Measurements from ENCODE around the gene AMTN.
A peak's percentile ranks its signal among the peaks of the same experiment; 100 is the strongest.

The AMTN gene

GRCh38 chr4:70570796-70571195 lies 52.4 kb downstream of the AMTN start:
- Histone ChIP-seq H3K4me1 (ENCODE audit: control insufficient read depth in 1 of 2, insufficient read depth in 2 of 2, low read length in 2 of 2) (peaks cover 11 to 13% of the 10 kb centered on the region in 2 experiments), H2BK12ac (ENCODE audit: low read length) (no peak overlapping the region), H3K27me3 (ENCODE audit: insufficient read depth, low read length) (no peaks in the 10 kb centered on the region), H4K12ac (ENCODE audit: low read depth, low read length) (no peak overlapping the region), H2AFZ (ENCODE audit: insufficient read depth, low read length, poor library complexity) (no peak overlapping the region), H3K9ac (ENCODE audit: low read length) (no peak overlapping the region), H2BK120ac (ENCODE audit: insufficient read depth, low read length, poor library complexity) (no peak overlapping the region), H3K4me2 (ENCODE audit: low read length) (no peak overlapping the region), H3K36me3 (ENCODE audit: control insufficient read depth in 1 of 2, insufficient read depth in 2 of 2, low read length in 2 of 2) (no peaks in the 10 kb centered on the region), H3K23ac (ENCODE audit: low read length) (no peak overlapping the region), H2AK5ac (ENCODE audit: low read length) (no peak overlapping the region), H4K8ac (ENCODE audit: low read depth, low read length) (no peak overlapping the region), H2BK5ac (ENCODE audit: low read depth, low read length, poor library complexity) (no peak overlapping the region), H3K4ac (ENCODE audit: low read depth, low read length) (no peak overlapping the region), H4K91ac (ENCODE audit: low read depth, low read length) (no peak overlapping the region), H3K14ac (ENCODE audit: low read length) (no peak overlapping the region), H3K79me1 (ENCODE audit: low read length) (peaks cover 6% of the 10 kb centered on the region), H3K27ac (ENCODE audit: low read depth, low read length) (no peak overlapping the region), H3K79me2 (ENCODE audit: control insufficient read depth, insufficient read depth, low read length, poor library complexity) (no peaks in the 10 kb centered on the region), H3K18ac (ENCODE audit: low read length) (no peak overlapping the region), H3K4me3 (ENCODE audit: low read depth, low read length) (no peak overlapping the region), H3K9me3 (ENCODE audit: insufficient read depth, low read depth, low read length) (peaks cover 2% of the 10 kb centered on the region)
- no peak for DNase-seq
- no CpG with 5 or more reads among the region's 2 CpGs for WGBS (ENCODE audit: extremely low coverage, insufficient coverage, insufficient read length)

- peak overlapping the region; percentile 46 for H3K4me2 ChIP-seq (ENCODE audit: low read length)
- no peak overlapping the region for H3K18ac ChIP-seq (ENCODE audit: low read length)
- H3K23ac ChIP-seq (ENCODE audit: low read length): no peak overlapping the region
- WGBS (ENCODE audit: extremely low coverage, insufficient coverage, insufficient read length): no CpG with 5 or more reads among the region's 2 CpGs
- no peak overlapping the region for H2BK12ac ChIP-seq (ENCODE audit: low read length)
- H4K12ac ChIP-seq (ENCODE audit: low read depth, low read length): no peak overlapping the region
- no peaks in the 10 kb centered on the region for H3K79me2 ChIP-seq (ENCODE audit: control insufficient read depth, insufficient read depth, low read length, poor library complexity)
- H3K4me3 ChIP-seq (ENCODE audit: low read depth, low read length): no peak overlapping the region
- no peaks in the 10 kb centered on the region for H3K27me3 ChIP-seq (ENCODE audit: insufficient read depth, low read length)
- H2AK5ac ChIP-seq (ENCODE audit: low read length): no peak overlapping the region
- peak overlapping the region; percentile 8 for H2BK120ac ChIP-seq (ENCODE audit: insufficient read depth, low read length, poor library complexity)
- peaks cover 11 to 13% of the 10 kb centered on the region in 2 experiments for H3K4me1 ChIP-seq (ENCODE audit: control insufficient read depth in 1 of 2, insufficient read depth in 2 of 2, low read length in 2 of 2)
- H2BK5ac ChIP-seq (ENCODE audit: low read depth, low read length, poor library complexity): no peak overlapping the region
- H3K14ac ChIP-seq (ENCODE audit: low read length): no peak overlapping the region
- H4K8ac ChIP-seq (ENCODE audit: low read depth, low read length): no peak overlapping the region
- H2AFZ ChIP-seq (ENCODE audit: insufficient read depth, low read length, poor library complexity): no peak overlapping the region
- H3K79me1 ChIP-seq (ENCODE audit: low read length): peaks cover 9% of the 10 kb centered on the region
- DNase-seq: peak in 1 of 2 donors; percentile 36
- no peak overlapping the region for H3K4ac ChIP-seq (ENCODE audit: low read depth, low read length)
- H4K91ac ChIP-seq (ENCODE audit: low read depth, low read length): no peak overlapping the region
- H3K36me3 ChIP-seq (ENCODE audit: control insufficient read depth in 1 of 2, insufficient read depth in 2 of 2, low read length in 2 of 2): no peaks in the 10 kb centered on the region
- no peak overlapping the region for H3K9ac ChIP-seq (ENCODE audit: low read length)
- H3K27ac ChIP-seq (ENCODE audit: low read depth, low read length): peak overlapping the region; percentile 71
- peaks cover 2% of the 10 kb centered on the region for H3K9me3 ChIP-seq (ENCODE audit: insufficient read depth, low read depth, low read length)
Measured at GRCh38 chr4:70571772-70572171, 53.4 kb downstream of the AMTN start.

- H3K9ac ChIP-seq (ENCODE audit: low read length): no peak overlapping the region
- no peak overlapping the region for H3K18ac ChIP-seq (ENCODE audit: low read length)
Measured at GRCh38 chr4:70575964-70576363, 57.6 kb downstream of the AMTN start.

GRCh38 chr4:70577220-70577927 lies 59.0 kb downstream of the AMTN start:
- no peak overlapping the region for H2AFZ ChIP-seq (ENCODE audit: insufficient read depth, low read length, poor library complexity)
- DNase-seq: no peak
- WGBS (ENCODE audit: extremely low coverage, insufficient coverage, insufficient read length): no CpG with 5 or more reads among the region's 6 CpGs
- H2BK12ac ChIP-seq (ENCODE audit: low read length): no peak overlapping the region
- H3K79me1 ChIP-seq (ENCODE audit: low read length): peaks cover 5% of the 10 kb centered on the region
- H2AK5ac ChIP-seq (ENCODE audit: low read length): no peak overlapping the region
- no peak overlapping the region for H3K4me3 ChIP-seq (ENCODE audit: low read depth, low read length)
- no peak overlapping the region for H4K91ac ChIP-seq (ENCODE audit: low read depth, low read length)
- H4K8ac ChIP-seq (ENCODE audit: low read depth, low read length): no peak overlapping the region
- no peak overlapping the region for H4K12ac ChIP-seq (ENCODE audit: low read depth, low read length)
- H2BK5ac ChIP-seq (ENCODE audit: low read depth, low read length, poor library complexity): no peak overlapping the region
- H3K4me1 ChIP-seq (ENCODE audit: control insufficient read depth in 1 of 2, insufficient read depth in 2 of 2, low read length in 2 of 2): peaks cover 3 to 5% of the 10 kb centered on the region in 2 experiments
- H3K14ac ChIP-seq (ENCODE audit: low read length): no peak overlapping the region
- no peak overlapping the region for H3K9ac ChIP-seq (ENCODE audit: low read length)
- no peak overlapping the region for H3K4ac ChIP-seq (ENCODE audit: low read depth, low read length)
- H3K18ac ChIP-seq (ENCODE audit: low read length): no peak overlapping the region
- peak overlapping the region; percentile 34 for H3K27ac ChIP-seq (ENCODE audit: low read depth, low read length)
- H2BK120ac ChIP-seq (ENCODE audit: insufficient read depth, low read length, poor library complexity): no peak overlapping the region
- H3K79me2 ChIP-seq (ENCODE audit: control insufficient read depth, insufficient read depth, low read length, poor library complexity): no peaks in the 10 kb centered on the region
- no peak overlapping the region for H3K23ac ChIP-seq (ENCODE audit: low read length)
- H3K36me3 ChIP-seq (ENCODE audit: control insufficient read depth in 1 of 2, insufficient read depth in 2 of 2, low read length in 2 of 2): no peaks in the 10 kb centered on the region
- no peak overlapping the region for H3K4me2 ChIP-seq (ENCODE audit: low read length)
- H3K27me3 ChIP-seq (ENCODE audit: insufficient read depth, low read length): no peaks in the 10 kb centered on the region
- H3K9me3 ChIP-seq (ENCODE audit: insufficient read depth, low read depth, low read length): no peaks in the 10 kb centered on the region

More at GRCh38 chr4:70575964-70576363, 57.6 kb downstream of the AMTN start:
- DNase-seq: no peak
- no peaks in the 10 kb centered on the region for H3K79me2 ChIP-seq (ENCODE audit: control insufficient read depth, insufficient read depth, low read length, poor library complexity)
- no peak overlapping the region for H4K8ac ChIP-seq (ENCODE audit: low read depth, low read length)
- H2AK5ac ChIP-seq (ENCODE audit: low read length): no peak overlapping the region
- H4K91ac ChIP-seq (ENCODE audit: low read depth, low read length): no peak overlapping the region
- H3K23ac ChIP-seq (ENCODE audit: low read length): no peak overlapping the region
- no peak overlapping the region for H3K4me2 ChIP-seq (ENCODE audit: low read length)
- H4K12ac ChIP-seq (ENCODE audit: low read depth, low read length): no peak overlapping the region
- no peaks in the 10 kb centered on the region for H3K36me3 ChIP-seq (ENCODE audit: control insufficient read depth in 1 of 2, insufficient read depth in 2 of 2, low read length in 2 of 2)
- no peak overlapping the region for H3K14ac ChIP-seq (ENCODE audit: low read length)
- no peak overlapping the region for H2AFZ ChIP-seq (ENCODE audit: insufficient read depth, low read length, poor library complexity)
- H2BK12ac ChIP-seq (ENCODE audit: low read length): no peak overlapping the region
- H3K4ac ChIP-seq (ENCODE audit: low read depth, low read length): no peak overlapping the region
- H3K9me3 ChIP-seq (ENCODE audit: insufficient read depth, low read depth, low read length): peaks cover under 1% of the 10 kb centered on the region
- H3K79me1 ChIP-seq (ENCODE audit: low read length): peaks cover 9% of the 10 kb centered on the region
- no peak overlapping the region for H3K27ac ChIP-seq (ENCODE audit: low read depth, low read length)
- H3K27me3 ChIP-seq (ENCODE audit: insufficient read depth, low read length): no peaks in the 10 kb centered on the region
- H2BK5ac ChIP-seq (ENCODE audit: low read depth, low read length, poor library complexity): no peak overlapping the region
- H3K4me3 ChIP-seq (ENCODE audit: low read depth, low read length): no peak overlapping the region
- peaks cover 13 to 15% of the 10 kb centered on the region in 2 experiments for H3K4me1 ChIP-seq (ENCODE audit: control insufficient read depth in 1 of 2, insufficient read depth in 2 of 2, low read length in 2 of 2)
- no peak overlapping the region for H2BK120ac ChIP-seq (ENCODE audit: insufficient read depth, low read length, poor library complexity)
